HG03060 (cell line): ENCODE results near the gene ZNF708.
"Not testable (repeated sequence)": the region's sequence is repeated elsewhere in the genome, so short reads cannot be mapped to it uniquely, and the experiment has no call there.

Experiments
- ATAC-seq: cut with Tn5 transposase; IDR thresholded peaks from one replicate; pipeline ENCODE4 v1.9.1; 2021; ENCODE audit warnings: low read depth, moderate number of reproducible peaks; ENCODE audit not compliant: unreplicated experiment

ZNF708 gene

DNA sequence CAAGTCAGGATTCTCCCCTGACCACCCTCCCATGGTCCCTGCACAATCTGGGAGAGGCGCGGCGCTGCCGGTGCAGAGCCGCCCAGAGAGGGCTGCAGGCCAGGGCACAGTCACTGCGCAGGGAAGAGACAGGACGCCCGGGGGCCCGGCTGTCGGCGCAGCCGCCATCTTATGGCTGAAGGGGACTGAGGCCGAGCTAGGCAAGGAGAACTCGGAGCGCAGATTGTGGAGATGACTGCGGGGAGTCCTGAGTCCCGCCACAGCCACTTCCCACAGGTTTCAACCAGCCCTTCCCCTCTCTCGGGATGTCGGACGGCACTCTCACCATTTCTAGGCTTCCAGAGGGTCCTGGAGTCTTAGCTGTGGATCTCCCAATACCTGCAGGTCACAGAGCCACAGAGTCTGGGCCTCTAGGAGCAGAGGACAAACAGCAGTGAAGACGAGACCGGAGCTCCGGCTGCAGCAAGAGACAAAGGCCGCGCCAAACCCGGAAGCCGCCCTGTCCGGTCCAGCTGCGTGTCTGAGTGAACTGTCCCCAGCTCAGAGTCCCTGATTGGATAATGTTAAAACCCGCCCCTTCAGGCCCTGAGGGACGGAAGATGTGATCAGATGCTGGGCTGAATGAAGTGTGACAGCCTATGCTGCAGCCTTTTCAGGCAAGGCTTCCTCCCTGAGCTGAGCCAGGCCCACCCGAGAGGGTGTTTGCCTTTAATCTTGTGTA is at the start of gene ZNF708:
Gene ZNF708, minus strand, starts transcription at position 526 of the 721 bp plus-strand sequence. Its CDS starts 198 bp downstream, at position 328.
- ATAC-seq, result peak; percentile 100

DNA sequence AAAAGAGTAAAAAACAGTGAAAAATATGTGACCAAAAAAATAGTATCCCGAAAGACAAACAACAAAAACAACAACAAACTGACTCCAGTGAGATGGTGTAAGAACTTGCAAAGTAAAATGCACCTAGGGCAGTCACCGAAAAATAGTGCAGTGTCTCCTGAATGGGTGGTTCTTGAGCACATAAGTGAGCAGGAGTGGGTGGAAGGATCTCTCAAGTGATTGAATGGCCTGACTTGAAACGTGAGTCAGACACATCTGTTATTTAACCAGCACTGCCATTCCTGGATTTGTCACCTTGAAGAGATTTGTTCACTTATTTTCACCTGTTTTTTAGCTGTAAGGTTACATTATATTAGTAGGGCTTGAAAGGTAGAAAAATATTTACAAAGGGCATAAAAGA is 33.1 kb upstream of the ZNF708 start:
- ATAC-seq, result no peak

DNA sequence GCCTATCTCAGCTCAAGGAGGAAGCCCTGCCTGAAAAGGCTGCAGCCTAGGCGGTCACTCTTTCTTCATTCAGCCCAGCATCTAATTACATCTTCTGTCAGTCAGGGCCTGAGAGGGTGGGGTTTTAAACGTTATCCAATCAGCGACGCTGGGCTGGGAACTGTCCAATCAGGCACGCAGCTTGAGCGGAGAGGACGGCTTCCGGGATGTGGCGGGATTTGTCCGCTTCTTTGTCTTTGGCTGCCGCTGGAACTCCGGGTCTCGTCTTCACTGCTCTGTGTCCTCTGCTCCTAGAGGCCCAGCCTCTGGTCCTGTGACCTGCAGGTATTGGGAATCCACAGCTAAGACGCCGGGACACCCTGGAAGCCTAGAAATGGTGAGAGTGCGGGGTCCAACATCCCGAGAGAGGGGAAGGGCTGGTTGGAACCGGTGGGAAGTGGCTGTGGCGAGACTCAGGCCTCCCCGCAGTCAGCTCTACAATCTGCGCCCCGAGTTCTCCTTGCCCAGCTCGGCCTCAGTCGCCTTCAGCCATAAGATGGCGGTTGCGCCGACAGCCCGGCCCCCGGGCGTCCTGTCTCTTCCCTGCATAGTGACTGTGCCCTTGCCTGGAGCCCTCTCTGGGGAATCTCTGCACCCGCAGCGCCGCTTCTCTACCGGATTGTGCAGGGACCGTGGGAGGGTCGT is 29.7 kb upstream of the ZNF708 start, which contains the start of gene ZNF738:
Gene ZNF738, plus strand, starts transcription at position 233 of the 684 bp plus-strand sequence. Its CDS starts 141 bp downstream, at position 374.
- ATAC-seq, result peak; percentile 93

GRCh38 chr19:21352830-21353229 is 23.6 kb upstream of the ZNF708 start:
- no peak for ATAC-seq

DNA sequence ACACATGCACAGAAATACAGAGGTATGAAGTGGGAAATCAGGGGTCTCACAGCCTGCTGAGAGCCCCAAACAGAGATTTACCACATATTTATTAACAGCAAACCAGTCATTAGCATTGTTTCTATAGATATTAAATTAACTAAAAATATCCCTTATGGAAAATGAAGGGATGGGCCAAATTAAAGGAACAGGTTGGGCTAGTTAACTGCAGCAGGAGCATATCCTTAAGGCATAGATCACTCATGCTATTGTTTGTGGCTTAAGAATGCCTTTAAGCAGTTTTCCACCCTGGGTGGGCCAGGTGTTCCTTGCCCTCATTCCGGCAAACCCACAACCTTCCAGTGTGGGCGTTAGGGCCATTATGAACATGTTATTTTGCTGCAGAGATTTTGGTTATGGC is 15.6 kb upstream of the ZNF708 start:
- ATAC-seq, result not testable (repeated sequence)

DNA sequence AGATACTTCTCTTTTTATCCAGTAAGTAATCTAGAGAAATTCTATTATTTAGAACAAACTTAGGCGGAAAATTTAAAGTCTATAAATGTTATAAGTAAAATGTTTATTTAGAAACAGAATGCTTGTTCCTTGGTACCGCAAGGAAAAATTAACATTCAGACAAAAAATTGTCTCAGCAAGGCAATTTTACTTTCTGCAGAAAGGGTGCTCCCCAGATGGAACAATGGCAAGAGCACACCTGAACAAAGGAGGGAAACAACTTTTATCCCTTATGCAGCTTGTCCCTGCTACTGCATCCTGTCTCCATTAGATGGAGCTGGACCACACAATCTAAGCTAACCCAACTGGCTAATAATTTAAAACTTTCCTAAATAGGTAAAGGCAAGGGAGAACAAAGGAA is 6.5 kb upstream of the ZNF708 start:
- no peak for ATAC-seq

DNA sequence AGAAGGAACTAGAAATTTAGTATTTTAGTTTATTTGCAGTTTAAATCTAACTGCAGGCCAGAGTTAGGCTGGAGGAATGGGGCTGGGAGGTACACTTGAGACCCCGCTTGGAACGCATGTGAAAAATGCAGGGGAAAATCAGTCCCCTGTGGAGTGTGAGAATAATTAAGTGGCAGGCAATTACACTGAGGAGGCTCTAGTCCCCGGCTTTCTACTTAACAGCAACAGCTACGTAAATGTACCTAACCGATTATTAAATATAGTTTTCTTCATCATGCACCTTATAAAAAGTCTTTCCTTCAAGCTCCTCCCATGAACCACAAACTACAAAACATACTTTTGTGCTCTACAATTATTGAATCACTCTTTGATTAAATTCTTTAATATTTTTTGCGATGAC is 804 bp downstream of the ZNF708 start:
- ATAC-seq, result no peak

DNA sequence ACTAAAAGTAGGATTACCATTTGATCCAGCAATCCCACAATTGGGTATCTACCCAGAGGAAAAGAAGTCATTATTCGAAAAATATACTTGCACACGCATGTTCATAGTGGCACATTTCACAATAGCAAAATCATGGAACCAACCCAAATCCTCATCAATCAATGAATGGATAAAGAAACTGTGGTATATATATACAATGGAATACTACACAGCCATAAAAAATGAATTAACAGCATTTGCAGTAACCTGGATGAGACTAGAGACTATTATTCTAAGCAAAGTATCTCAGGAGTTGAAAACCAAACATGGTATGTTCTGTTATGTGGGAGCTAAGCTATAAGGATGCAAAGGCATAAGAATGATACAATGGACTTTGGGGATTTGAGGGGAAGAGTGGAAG is 3.0 kb downstream of the ZNF708 start:
- ATAC-seq, result no peak

- ATAC-seq, result no peak
Measured at GRCh38 chr19:21323000-21323399, 6.2 kb downstream of the ZNF708 start.

GRCh38 chr19:21322528-21322927 is 6.7 kb downstream of the ZNF708 start:
- no peak for ATAC-seq

- ATAC-seq, result no peak
Measured at GRCh38 chr19:21321996-21322395, 7.2 kb downstream of the ZNF708 start.

GRCh38 chr19:21321134-21321533 is 8.1 kb downstream of the ZNF708 start:
- no peak for ATAC-seq

- ATAC-seq, result no peak
Measured at GRCh38 chr19:21317821-21318220, 11.4 kb downstream of the ZNF708 start.

DNA sequence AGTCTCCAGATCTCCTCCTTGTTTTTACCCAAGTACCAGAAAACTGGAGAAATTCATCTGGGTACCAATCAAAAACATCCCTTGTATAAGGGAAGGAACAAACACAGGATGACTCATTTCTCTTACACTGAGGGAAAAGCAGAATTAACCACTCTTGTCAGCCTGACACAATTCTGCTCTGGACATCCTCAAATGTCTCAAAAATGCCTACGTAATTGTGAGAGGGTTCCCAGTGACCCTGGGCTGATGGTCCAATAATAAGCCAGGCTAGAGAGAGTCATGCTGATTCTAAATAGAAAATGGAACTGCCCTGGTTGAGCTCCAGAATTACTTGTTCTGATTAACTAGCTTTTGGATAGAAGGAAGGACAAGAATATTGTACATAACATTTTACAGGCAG is 14.5 kb downstream of the ZNF708 start:
- no peak for ATAC-seq

DNA sequence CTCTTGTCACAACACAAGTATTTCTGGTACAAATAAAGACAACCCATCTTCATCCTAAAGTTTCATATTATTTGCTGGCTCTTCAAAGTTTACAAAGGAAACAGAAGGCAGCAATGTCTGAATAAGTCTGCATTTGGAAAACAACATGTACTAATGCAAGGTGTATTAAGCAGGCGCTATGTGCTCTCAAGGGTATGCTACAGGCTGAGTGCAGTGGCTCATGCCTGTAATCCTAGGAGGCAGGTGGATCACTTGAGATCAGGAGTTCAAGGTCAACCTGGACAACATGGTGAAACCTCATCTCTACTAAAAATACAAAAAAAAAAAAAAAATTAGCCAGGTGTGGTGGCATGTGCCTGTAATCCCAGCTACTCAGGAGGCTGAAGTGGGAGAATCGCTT is 16.4 kb downstream of the ZNF708 start:
- not testable (repeated sequence) for ATAC-seq

DNA sequence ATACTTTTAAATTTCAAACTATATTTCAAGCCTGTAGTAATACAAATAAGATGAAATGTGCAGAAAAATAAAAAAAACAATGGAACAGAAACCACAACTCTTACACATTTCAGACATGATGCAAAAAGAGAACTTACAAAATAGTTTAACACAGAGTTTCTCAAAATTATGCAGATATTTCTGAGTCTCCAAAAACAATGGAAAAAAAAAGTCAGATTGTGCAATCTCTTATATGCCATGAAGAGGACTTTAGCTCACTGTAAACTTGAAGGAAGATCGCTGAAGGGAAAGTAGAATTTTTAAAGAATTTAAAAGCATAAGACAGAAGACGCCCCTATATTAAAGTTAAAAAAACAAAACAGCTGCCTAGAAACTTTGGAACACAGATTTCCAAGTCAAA is 20.4 kb downstream of the ZNF708 start:
- no peak for ATAC-seq

DNA sequence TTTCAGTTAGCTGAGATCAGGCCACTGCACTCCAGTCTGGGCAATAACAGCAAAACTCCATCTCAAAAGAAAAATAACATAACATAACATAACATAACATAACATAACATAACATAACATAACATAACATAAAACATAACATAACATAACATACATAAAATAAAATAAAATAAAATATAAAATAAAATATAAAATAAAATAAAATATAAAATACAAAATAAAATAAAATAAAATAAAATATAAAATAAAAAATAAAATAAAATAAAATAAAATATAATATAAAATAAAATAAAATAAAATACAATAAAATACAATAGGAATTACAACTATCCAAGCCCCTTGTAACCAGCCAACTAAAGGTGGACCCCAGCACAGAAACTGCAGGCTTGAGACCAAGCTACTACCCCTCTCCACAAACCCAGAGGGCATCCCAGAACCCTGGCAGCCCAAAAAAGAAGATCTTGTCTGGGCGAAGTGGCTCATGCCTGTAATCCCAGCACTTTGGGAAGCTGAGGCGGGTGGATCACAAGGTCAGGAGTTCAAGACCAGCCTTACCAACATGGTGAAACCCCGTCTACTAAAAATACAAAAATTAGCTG is 22.2 kb downstream of the ZNF708 start:
- not testable (repeated sequence) for ATAC-seq

DNA sequence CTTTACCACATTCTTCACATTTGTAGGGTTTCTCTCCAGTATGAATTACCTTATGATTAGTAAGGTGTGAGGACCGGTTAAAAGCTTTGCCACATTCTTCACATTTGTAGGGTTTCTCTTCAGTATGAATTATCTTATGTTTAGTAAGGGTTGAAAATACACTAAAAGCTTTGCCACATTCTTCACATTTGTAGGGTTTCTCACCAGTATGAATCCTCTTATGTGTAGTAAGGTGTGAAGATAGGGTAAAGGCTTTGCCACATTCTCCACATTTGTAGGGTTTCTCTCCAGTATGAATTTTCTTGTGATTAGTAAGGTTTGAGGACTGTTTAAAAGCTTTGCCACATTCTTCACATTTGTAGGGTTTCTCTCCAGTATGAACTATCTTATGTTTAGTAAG is 35.4 kb downstream of the ZNF708 start:
- not testable (repeated sequence) for ATAC-seq

- ATAC-seq, result no peak
Measured at GRCh38 chr19:21269813-21270212, 59.4 kb downstream of the ZNF708 start.

GRCh38 chr19:21264891-21265290 is 64.3 kb downstream of the ZNF708 start:
- no peak for ATAC-seq

DNA sequence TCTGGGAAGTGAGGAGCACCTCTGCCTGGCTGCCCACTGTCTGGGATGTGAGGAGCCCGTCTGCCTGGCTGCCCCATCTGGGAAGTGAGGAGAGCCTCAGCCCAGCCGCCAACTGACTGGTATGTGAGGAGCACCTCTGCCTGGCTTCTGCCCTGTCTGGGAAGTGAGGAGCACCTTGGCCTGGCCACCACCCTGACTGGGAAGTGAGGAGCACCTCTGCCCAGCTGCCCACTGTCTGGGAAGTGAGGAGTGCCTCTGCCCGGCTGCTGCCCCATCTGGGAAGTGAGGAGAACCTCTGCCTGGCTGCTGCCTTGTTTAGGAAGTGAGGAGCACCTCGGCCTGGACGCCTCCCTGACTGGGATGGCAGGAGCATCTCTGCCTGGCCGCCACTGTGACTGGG is 64.8 kb downstream of the ZNF708 start:
- no peak for ATAC-seq
